Measurements from ENCODE around the gene PLA2R1. TPM values are rescaled to one million over a fixed set of nuclear protein-coding genes. Genes with fewer than 3 reads are reported as not detected.

The PLA2R1 gene
- polyA plus RNA-seq, 1 experiment, result 2.0 TPM

DNA sequence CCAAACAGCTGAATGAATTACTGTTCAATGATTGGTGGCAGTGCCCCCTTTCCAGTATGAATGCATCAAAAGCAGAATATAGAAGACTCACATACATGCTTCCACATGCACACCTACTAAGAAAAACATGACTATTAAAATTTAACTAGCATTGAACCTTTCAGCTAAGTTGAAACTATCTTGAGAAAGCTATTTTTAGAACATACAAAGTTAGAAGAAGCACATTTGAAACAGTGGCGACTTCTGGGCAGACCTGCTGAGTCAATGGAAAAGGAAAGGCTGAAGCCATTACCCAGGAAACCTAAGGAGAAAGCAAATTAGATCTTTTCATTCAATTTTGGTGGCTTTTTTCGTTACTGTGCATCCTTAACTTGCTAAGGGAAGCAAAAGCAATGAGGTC, 55.9 kb downstream of the PLA2R1 start:
- Histone ChIP-seq H3K4me3 (ENCODE audit: low read depth, low read length) (no peak overlapping the region), H3K27ac (ENCODE audit: low read depth, low read length) (no peak overlapping the region), H3K27me3 (ENCODE audit: control insufficient read depth, insufficient read depth, low read length) (peaks cover 2% of the 10 kb centered on the region), H3K9me3 (ENCODE audit: control insufficient read depth, insufficient read depth, low read length) (no peaks in the 10 kb centered on the region)
- CTCF ChIA-PET, result no interaction called here
- no peak for DNase-seq (ENCODE audit: low read depth, low spot score)
- POLR2A ChIA-PET, result no interaction called here
- TF ChIP-seq, protein P1, sequence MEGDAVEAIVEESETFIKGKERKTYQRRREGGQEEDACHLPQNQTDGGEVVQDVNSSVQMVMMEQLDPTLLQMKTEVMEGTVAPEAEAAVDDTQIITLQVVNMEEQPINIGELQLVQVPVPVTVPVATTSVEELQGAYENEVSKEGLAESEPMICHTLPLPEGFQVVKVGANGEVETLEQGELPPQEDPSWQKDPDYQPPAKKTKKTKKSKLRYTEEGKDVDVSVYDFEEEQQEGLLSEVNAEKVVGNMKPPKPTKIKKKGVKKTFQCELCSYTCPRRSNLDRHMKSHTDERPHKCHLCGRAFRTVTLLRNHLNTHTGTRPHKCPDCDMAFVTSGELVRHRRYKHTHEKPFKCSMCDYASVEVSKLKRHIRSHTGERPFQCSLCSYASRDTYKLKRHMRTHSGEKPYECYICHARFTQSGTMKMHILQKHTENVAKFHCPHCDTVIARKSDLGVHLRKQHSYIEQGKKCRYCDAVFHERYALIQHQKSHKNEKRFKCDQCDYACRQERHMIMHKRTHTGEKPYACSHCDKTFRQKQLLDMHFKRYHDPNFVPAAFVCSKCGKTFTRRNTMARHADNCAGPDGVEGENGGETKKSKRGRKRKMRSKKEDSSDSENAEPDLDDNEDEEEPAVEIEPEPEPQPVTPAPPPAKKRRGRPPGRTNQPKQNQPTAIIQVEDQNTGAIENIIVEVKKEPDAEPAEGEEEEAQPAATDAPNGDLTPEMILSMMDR (IDR thresholded peaks at IDR 0.05; ENCODE audit: low read depth, low read length), result no peak

DNA sequence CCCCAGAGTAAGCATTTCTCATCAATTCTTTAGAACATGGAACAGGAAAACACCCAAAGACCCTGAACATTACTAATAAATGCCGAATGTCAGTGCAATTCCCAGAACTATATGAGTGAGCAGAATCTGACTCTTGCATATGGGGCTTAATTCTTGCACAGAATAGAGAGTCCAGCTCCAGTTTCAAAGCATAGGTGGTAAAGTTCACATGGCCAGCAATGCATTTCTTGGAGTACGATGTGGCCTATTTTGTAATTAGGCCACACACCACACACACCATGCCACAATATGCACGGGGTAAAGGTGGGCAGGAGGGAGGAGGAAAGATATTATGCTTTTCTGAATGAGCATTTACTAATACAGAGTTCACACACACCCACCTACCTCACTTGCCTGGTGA, 56.5 kb downstream of the PLA2R1 start:
- H3K4me3 ChIP-seq (ENCODE audit: low read depth, low read length), result no peak overlapping the region
- peaks cover 2% of the 10 kb centered on the region for H3K27me3 ChIP-seq (ENCODE audit: control insufficient read depth, insufficient read depth, low read length)
- ChIA-PET POLR2A (no interaction called here), CTCF (no interaction called here)
- H3K27ac ChIP-seq (ENCODE audit: low read depth, low read length), result no peak overlapping the region
- TF ChIP-seq, protein P1 (IDR thresholded peaks at IDR 0.05; ENCODE audit: low read depth, low read length), result no peak
- DNase-seq (ENCODE audit: low read depth, low spot score), result no peak
- no peaks in the 10 kb centered on the region for H3K9me3 ChIP-seq (ENCODE audit: control insufficient read depth, insufficient read depth, low read length)

DNA sequence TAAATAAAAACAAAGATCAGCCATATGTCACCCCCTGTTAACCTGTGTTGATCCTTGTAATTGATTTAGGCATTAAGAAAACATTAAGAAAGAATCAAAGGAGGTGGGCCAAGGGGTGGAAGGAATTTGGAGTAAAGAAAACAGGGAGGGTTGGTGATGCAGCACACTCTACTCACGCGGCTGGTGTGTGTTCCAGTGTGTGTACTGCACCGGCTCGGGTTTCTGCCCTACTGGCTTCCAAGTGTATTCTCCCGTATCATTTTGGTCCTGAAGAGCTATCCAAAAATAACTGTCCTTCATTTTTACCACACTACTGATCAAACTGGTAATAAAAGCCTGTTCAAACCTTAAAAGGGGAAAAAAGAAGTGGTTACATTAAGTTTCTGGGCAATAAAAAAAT, 56.9 kb downstream of the PLA2R1 start:
- ChIA-PET CTCF (no interaction called here), POLR2A (no interaction called here)
- Histone ChIP-seq H3K27me3 (ENCODE audit: control insufficient read depth, insufficient read depth, low read length) (peaks cover 2% of the 10 kb centered on the region), H3K4me3 (ENCODE audit: low read depth, low read length) (no peak overlapping the region), H3K9me3 (ENCODE audit: control insufficient read depth, insufficient read depth, low read length) (no peaks in the 10 kb centered on the region), H3K27ac (ENCODE audit: low read depth, low read length) (no peak overlapping the region)
- no peak for DNase-seq (ENCODE audit: low read depth, low spot score)
- TF ChIP-seq, protein P1 (IDR thresholded peaks at IDR 0.05; ENCODE audit: low read depth, low read length), result no peak

DNA sequence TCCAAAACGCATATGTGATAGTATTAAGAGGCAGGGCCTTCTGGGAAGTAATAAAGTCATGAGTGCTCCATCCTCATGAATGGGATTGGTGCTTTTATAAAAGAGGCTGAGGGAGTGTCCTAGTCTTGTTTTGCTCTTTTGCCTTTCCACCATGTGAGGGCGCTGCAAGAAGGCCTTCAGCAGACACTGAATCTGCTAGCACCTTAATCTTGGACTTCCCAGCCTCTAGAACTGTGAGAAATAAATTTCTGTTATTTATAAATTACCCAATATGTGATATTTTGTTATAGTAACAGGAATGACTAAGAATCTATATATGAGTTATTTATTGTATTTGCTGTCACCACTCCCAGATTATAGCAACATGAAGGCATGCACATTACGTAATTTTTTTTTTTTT, 63.5 kb downstream of the PLA2R1 start:
- Histone ChIP-seq H3K9me3 (ENCODE audit: control insufficient read depth, insufficient read depth, low read length) (no peaks in the 10 kb centered on the region), H3K27me3 (ENCODE audit: control insufficient read depth, insufficient read depth, low read length) (no peaks in the 10 kb centered on the region), H3K4me3 (ENCODE audit: low read depth, low read length) (no peak overlapping the region), H3K27ac (ENCODE audit: low read depth, low read length) (no peak overlapping the region)
- CTCF ChIA-PET, result no interaction called here
- TF ChIP-seq, protein P1 (IDR thresholded peaks at IDR 0.05; ENCODE audit: low read depth, low read length), result no peak
- DNase-seq (ENCODE audit: low read depth, low spot score), result no peak
- POLR2A ChIA-PET, result no interaction called here

DNA sequence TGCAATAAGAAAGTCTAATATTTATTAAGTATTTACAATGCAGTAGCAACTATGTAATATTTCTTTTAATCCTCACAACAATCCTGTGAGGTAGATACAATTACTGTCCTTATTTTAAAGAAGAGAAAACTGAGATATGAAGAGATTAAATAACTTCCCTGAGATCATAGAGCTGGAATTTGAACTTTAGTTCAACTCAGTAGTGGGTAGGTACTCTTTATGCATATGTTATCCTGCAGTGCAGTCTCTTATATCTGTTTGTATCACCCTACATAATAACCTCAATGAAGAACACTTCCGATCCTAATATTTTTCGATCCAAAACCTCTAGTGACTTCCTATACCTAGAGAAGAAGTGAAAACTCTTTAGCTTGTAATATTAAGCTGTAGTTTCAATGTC, 64.2 kb downstream of the PLA2R1 start:
- no peak overlapping the region for H3K27ac ChIP-seq (ENCODE audit: low read depth, low read length)
- no peak overlapping the region for H3K4me3 ChIP-seq (ENCODE audit: low read depth, low read length)
- H3K27me3 ChIP-seq (ENCODE audit: control insufficient read depth, insufficient read depth, low read length), result no peaks in the 10 kb centered on the region
- ChIA-PET POLR2A (no interaction called here), CTCF (no interaction called here)
- TF ChIP-seq, protein P1 (IDR thresholded peaks at IDR 0.05; ENCODE audit: low read depth, low read length), result no peak
- H3K9me3 ChIP-seq (ENCODE audit: control insufficient read depth, insufficient read depth, low read length), result no peaks in the 10 kb centered on the region
- no peak for DNase-seq (ENCODE audit: low read depth, low spot score)
